ENCODE measurements around the gene FOXP1.

- TF ChIP-seq CTCF (conservative IDR thresholded peaks at IDR 0.05 in 1 of 2, IDR thresholded peaks at IDR 0.05 in 1 of 2; ENCODE audit: extremely low read depth in 1 of 2, insufficient read depth in 1 of 2, low read depth in 1 of 2, low read length in 2 of 2) (no peak), EZH2 (IDR thresholded peaks at IDR 0.05; ENCODE audit: borderline replicate concordance, low read length) (no peak)
Measured at GRCh38 chr3:71345429-71346040, 238.0 kb downstream of the FOXP1 start.

All from mammary epithelial cell (primary cell).